GM18505 (cell line): ENCODE measurements around the gene AGBL4.

Source experiments
- ATAC-seq: cut with Tn5 transposase; IDR thresholded peaks from one replicate; pipeline ENCODE4 v1.9.1; 2021; ENCODE audit not compliant: unreplicated experiment
- POLR2A ChIP-seq: IDR thresholded peaks from 4 replicates; pipeline ENCODE4 v1.6.1; 2011; ENCODE audit warnings: borderline replicate concordance; ENCODE audit not compliant: insufficient read depth, insufficient read length; ENCODE audit errors: extremely low read depth

AGBL4 gene

DNA sequence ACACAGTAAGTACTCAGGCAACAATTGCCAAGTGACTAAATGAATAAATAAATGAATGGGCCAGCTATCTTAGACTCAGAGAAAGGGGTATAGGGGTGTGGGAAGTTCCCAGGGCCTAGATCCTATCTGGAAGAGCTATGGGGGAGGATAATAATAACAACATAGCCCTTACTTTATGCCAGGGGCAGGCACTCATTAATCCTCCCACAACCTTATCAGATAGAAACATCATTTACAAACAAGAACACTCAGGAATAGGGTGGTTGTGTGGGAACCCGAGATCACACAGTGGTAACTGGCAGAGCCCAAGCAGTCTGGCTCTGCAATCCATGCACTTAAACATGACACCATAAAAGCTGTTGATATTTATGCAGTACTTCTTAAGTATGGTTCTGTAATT, 1423.6 kb downstream of the AGBL4 start:
- TF ChIP-seq POLR2A: no peak
- ATAC-seq: no peak

DNA sequence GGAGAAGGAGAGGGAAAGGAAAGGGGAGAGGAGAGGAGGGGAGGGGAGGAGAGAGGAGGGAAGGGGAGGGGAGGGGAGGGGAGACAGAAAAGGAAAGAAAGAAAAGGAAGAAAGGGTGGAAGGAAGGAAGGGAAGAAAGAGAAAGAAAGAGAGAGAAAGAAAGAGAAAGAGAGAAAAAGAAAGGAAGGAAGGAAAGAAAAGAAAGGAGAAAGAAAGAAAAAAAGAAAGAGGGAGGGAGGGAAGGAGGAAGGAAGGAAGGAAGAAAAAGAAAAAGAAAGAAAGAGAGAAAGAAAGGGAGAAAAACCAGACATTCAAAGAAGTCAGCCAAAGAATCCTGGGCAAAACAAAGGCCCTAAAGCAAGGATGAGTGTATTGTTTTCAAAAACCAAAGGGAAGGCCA, 1426.1 kb downstream of the AGBL4 start:
- no peak for ATAC-seq
- no peak for TF ChIP-seq POLR2A

DNA sequence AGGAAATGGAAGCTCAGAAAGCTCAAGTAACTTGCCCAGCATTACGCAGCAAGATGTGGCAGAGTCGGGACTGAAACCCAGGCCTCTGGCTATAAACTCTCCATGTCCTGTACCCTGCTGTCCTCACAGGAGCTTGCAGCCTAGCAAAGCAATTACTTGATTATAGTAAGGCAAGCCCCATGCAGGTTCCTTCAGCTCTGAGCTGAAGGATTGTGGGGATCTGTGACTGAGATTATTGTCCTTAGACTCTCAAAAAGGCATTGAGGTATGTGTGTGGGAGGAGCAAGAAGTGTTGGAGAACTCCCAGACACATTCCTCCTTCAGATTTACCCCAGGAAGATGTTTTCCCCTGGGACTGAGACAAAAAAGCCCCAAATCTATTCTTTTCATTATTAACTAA, 1427.7 kb downstream of the AGBL4 start:
- ATAC-seq: no peak
- no peak for TF ChIP-seq POLR2A

DNA sequence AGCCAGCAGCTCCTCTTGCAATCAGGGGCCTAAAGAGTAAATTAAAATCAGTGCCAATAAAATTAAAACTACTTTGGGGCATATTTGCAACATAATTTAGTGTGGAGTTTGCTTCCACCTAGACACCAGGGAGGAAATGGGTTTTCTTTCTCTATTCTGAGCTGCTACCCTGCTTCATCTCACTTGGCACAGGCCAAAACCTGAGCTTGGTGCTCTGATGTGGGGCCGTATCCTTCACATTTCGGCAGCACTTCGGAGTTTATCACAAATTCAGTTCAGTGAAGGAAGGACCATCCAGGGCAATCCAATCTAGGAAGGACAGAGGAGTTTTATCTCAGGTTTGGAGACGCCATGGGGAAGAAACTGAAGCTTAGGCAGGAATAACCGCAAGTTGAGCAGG, 1428.1 kb downstream of the AGBL4 start:
- TF ChIP-seq POLR2A: no peak
- no peak for ATAC-seq

DNA sequence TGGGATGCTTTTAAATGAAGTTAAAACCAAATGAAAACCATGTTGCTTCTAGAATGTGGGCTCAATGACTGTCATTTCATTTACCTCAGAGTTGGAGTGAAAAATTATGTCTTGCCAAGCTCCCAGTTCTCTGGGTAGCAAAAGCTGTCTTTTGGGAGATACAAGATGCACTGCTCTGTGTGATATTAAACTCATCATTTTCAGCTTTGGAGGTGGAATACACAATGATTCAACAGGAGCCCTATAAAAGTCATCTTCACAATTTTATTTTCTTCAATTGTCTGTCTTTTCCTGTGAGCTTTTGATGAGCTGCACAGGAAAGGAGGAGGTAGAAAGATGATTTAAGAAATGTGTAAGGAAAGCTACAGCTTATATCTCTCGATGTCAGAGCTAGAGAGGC, 1431.4 kb downstream of the AGBL4 start:
- ATAC-seq: no peak
- TF ChIP-seq POLR2A: no peak

DNA sequence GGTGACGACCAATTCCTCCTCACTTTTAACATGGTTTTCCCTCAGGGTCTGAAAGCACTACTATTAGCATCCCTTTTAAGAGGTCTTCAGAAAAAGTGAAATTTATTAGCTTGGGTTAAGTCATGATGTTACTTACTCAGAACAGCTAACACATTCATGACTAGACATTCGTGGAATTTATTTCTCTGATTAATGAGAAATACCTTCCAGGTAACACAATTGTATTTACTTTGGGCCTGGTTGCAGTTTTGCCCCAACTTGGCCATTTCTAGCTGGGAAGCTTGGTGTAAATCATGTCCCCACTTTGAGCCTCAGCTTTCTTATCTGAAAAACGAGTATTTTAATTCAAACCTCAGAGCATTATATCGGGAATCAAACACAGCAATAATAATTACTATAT, 1432.6 kb downstream of the AGBL4 start:
- ATAC-seq: no peak

DNA sequence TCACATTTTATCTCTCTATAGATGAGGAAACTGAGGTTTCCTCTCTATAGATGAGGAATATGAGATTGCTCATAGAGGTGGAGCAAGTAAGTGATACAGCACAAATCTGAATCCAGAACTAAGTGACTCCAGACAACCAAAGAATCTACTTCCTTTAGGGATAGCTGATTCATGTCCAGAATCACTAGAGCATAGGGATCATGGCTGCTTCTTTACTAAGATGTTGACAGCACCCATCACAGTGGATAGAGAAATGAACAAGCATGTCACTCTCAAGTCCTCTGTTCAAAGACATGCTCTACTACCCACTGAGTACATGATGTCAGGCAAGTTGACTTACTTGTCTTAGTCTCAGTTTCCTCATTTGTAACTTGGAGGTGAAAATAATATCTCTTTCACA, 1435.7 kb downstream of the AGBL4 start:
- no peak for ATAC-seq
- no peak for TF ChIP-seq POLR2A

More for the DNA sequence above, 1432.6 kb downstream of the AGBL4 start:
- no peak for TF ChIP-seq POLR2A

DNA sequence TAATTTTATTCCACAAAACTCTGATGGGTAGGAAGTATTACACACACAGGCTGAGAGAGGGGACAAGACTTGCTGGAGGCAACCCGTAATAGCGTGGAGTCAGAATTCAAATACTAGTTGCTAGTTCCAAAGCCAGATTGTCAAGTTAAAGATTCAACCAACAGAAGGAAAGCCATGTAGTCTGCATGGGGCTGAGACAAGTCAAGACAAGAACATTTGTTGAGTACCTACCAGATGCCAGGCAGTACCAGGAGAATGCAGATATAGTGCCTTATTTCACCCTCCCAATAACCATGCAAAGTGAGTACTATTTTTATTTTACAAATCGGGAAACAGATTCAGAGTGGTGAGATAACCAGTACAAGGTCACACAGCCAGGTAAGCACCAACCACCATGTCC, 1441.3 kb downstream of the AGBL4 start:
- no peak for ATAC-seq
- TF ChIP-seq POLR2A: no peak

DNA sequence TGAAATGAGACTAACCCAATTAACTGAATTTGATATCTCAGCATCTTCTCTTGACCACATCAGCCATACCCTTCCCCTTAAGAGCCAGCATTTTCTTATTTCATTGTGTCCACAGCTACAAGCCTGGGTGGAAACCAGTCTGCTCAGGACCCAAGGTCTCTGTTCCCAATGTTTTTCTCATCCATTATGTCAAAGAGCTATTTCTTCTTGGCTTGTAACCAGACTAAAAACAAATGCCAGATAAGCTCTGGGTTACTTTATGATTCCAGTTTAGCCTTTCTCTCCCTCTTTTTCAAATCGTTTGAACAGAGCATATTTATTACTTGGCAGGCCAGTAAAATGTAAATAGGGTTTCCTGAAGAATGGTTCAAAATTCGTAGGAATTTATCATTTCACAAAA, 1442.5 kb downstream of the AGBL4 start:
- no peak for TF ChIP-seq POLR2A
- no peak for ATAC-seq

DNA sequence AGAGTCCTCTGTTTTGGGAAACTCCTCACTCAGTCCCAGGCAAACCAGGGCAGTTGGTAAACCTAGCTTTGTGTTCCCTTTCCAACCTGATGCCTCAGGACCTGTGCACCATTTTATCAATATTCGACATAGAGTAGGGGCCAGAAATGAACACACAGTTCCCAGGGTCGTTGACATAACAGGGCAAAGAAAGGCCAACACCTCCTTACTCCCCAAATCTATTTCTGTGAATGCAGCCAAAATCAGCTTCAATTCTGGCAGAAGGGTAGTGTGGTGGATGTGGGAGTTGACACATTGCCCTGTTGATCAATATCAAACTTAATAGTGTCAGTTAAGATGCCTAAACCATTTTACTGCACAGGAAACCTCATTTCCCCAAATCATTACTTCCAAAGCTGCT, 1447.2 kb downstream of the AGBL4 start:
- no peak for TF ChIP-seq POLR2A
- ATAC-seq: no peak

DNA sequence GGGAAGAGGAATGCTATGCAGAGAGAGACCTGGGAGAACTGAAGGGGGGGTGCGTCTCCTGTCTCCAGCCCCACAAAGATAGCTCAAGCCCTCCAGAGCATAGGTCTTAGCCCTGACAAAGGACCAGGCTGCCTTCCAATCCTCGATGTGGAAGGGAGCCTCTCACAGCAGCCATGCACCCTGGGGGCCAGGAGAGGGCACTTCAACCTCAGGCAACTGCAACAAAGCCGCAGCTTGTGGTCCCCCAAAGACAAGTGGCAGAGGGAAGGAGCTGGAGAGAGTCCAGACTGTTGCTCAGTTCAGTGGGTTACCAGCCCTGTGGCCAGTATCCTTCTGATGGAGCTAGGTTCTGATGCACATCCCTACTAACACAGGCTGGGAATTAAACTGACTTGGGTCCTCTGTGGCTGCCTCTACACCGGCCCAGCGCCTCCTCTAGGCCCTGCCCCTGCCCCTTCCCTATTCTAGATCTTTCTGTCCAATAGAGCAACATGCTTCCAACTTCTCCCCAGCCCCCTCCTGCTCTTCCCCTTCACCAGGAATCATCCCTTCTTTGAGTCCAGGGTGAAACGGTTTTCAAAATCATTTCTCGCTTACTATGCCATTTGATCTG, 1451.0 kb downstream of the AGBL4 start:
- peak; percentile 77 for ATAC-seq
- TF ChIP-seq POLR2A: no peak

DNA sequence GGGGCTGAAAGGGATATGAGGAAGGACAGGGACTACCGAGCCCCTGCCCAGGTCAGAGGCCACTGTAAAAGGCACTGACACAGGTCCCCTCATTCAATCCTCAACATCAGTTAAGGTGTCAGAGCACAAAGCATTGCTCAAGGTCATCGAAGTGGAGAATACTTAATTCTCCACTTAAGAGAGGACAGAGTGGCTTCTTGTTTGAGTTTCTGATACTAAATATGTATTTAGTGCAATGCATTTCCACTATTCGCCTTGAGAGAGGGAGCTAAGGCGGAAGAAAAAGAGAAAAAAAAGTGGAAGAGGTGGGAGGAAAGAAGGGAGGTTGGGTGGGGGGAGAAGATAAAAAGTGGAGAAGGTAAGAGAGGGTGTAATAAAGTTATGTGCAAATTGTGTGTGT, 1451.6 kb downstream of the AGBL4 start:
- no peak for ATAC-seq
- no peak for TF ChIP-seq POLR2A

DNA sequence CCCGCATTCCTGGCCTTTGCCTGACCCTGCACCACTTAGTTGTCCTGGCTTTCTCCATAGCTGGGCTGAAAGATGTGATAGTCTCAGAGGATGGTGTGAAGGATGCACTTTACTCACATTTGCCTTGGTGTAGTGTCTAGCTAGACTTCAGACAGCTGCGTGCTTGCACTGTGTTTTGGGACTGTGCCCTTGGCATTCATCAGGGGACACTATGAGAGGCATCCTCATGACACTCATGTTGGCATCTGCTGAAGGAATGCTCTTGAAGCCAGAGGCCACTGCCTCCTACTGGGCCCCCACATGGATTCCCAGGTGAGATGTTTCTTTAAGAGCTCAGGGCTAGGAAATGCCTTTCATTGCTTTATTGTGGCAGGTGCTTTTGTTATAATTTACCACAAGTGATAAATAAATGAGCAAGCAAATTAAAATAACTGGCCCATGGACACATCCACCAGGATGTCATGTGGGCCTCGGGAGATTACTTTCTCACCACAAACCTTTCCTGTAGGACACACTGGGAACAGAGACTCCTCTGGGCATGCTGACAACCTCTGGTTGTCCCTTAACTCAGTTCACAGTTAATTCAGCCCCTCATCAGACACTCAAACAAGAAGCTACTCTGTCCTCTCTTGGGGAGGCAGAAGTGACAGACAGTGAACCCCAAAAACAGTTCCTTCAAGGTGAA, 1452.3 kb downstream of the AGBL4 start:
- TF ChIP-seq POLR2A: no peak
- no peak for ATAC-seq

DNA sequence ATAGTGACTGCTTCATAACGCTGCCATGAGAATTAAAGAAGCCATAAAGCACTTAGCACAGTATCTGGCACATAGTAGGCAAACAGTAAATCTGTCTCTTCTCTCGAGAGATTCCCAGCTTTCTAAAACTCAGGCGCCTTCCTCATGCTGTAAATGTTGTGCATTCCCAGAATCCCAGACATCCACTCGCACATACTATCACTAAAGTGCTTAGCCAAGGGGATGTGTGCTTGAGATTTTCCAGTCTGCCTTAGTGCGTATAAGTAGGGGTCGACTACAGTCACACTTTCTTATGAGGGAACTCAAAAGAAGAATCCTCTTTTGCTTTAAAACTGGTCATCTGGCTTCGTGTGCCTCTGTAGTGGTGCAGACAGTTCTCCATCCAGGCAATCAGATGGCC, 1453.2 kb downstream of the AGBL4 start:
- no peak for ATAC-seq
- no peak for TF ChIP-seq POLR2A

DNA sequence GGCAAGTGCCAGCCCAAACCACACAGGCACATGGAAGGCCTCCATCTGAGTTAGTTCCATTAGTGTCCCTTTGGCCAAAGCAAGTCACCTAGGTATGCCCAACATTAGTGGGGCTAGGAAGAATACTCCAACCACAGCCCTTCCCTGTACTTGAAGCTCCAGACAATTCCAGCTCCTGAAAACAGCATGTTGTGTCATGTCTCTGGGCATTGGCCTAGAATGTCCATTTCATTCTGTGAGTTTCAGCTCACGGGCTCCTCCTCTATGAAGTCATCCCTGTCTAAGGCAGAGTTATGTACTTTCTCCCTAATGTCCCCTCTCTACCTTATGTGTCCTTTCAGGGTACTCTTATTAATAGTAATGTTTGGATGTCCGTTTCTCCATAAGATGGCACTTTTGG, 1455.3 kb downstream of the AGBL4 start:
- TF ChIP-seq POLR2A: no peak
- ATAC-seq: no peak

DNA sequence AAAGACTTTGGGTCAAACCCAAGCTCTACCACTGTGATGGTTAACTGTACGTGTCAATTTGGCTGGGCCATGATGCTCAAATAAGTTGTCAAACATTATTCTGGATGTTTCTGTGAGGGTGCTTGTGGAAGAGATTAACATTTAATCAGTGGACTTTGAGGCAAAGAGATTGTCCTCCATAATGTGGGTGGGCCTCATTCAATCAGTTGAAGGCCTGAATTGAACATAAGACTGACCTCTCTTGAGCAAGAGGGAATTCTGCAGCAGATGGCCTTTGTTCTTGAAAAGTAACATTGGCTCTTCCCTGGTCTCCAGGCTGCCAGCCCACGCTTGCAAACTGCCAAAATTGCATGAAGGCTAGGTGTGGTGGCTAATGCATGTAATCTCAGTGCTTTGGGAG, 1457.3 kb downstream of the AGBL4 start:
- no peak for TF ChIP-seq POLR2A
- no peak for ATAC-seq

DNA sequence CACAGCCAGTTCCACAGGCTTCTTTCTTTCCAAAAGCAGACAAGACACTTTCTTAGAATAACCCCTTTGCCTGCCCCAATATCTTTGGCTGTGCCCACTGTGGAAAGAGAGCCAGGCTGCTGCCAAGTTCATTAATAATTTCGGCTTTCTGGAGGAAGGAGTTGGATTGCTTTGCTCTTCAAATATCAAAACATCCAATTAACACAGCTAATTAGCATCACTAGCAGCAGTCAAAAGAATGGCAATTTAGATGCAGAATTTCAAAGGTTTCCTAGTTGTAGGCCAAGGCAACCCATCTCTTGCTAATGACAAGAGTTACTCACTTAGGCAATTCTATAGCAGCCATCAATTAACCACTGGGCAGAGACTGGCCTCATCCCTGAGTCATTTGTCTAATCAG, 1460.7 kb downstream of the AGBL4 start:
- no peak for ATAC-seq
- TF ChIP-seq POLR2A: no peak
